HG03159 (cell line): ENCODE measurements around the gene THSD4.
"Not testable (repeated sequence)": the region's sequence is repeated elsewhere in the genome, so short reads cannot be mapped to it uniquely, and the experiment has no call there.

Experiments used
- ATAC-seq: cut with Tn5 transposase; IDR thresholded peaks from one replicate; pipeline ENCODE4 v1.9.1; 2021; ENCODE audit warnings: mild to moderate bottlenecking, moderate library complexity; ENCODE audit not compliant: unreplicated experiment

Gene THSD4

DNA sequence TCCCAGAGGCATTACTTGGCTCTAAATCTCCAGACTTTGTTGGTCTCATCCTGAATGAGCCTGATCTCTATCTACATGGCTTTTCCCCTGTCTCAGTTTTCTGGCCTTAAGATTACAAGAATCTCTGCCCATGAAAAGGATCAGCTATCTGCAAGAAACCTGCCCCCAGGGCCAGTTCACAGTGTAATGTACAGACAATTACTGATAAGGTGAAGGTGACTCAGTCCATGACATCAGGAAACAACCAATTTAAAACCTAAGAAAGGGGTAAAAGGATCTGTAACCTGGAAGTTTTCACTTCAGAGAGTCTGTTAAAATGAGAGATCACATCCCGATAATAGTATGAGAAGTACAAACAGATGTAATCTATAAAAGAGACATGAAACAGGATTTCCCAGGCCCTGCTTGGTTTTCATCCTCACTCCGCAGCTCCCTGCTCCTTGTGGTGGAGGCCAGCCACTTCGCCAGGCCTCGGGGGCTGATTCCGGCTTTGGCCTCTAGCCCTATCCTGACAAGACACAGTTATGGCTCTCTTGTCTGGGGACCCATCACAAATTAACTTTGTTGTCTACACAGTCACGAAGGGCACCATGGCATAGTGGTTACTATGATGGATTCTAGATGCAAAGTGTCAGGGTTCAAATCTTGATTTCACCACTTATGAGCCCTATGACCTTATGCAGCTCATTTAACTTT lies 136.9 kb downstream of the THSD4 start:
- ATAC-seq, result no peak

DNA sequence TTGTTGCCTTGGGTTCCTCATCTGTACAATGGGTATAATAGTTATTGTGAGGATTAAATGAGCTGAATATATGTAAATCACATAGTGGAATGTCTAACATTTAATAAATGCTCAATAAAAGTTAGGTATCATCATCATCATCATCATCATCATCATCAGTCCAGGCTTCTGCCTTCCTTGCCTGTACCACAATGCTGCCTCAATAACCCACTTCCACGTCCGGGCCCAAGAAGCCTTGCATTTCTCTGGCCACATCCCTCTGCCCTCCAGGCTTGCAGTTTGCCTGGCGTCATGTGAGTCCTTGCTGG lies 137.4 kb downstream of the THSD4 start:
- no peak for ATAC-seq

GRCh38 chr15:71254491-71254890 lies 139.2 kb downstream of the THSD4 start:
- no peak for ATAC-seq

GRCh38 chr15:71256934-71257664 lies 141.8 kb downstream of the THSD4 start:
- ATAC-seq, result no peak

DNA sequence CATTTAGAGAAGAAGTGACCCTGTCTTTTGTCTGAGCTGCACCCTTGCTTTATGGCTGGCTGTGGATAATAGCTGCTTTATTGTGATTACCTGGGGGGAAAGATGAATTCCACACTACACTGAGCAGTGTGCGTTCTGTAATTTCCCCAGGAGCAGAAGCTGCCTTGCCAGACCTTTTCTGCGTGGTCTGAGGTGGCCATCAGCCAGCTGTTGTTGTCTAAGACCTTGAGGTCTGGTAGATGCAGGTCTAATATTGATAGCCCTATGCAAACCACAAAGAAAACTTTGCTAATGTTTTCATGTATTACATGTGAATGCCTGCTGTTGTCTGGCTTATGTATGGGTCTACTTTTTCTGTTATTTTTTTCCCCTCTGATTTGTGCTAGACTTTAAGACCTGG lies 144.6 kb downstream of the THSD4 start:
- no peak for ATAC-seq

DNA sequence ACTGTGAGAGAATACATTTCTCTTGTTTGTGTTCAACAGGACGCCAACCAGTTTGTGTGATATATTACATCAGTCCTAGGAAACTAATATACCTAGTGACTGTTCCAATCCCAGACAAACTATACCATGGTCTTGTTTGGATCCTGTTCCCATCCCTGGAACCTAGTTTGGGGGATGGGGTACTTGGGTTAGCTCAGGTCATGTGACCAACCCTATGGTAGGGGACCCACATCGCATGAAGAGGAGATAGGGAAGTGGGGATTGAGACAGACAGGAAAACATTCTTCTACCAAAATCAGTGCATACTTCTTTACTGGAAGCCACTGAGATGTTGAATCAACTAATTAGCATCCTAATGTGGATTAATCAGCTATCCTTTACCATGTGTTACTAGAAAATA lies 146.1 kb downstream of the THSD4 start:
- ATAC-seq, result no peak

- ATAC-seq, result no peak
Measured at GRCh38 chr15:71261909-71262308, 146.6 kb downstream of the THSD4 start.

GRCh38 chr15:71262599-71262998 lies 147.3 kb downstream of the THSD4 start:
- no peak for ATAC-seq

DNA sequence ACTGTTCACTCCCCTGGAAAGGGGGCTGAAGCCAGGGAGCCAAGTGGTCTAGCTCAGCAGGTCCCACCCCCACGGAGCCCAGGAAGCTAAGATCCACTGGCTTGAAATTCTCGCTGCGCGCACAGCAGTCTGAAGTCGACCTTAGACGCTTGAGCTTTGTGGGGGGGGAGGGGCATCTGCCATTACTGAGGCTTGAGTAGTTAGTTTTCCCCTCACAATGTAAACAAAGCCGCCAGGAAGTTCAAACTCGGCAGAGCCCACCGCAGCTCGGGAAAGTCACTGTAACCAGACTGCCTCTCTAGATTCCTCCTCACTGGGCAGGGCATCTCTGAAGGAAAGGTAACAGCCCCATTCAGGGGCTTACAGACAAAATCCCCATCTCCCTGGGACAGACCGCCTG lies 150.3 kb downstream of the THSD4 start:
- not testable (repeated sequence) for ATAC-seq

DNA sequence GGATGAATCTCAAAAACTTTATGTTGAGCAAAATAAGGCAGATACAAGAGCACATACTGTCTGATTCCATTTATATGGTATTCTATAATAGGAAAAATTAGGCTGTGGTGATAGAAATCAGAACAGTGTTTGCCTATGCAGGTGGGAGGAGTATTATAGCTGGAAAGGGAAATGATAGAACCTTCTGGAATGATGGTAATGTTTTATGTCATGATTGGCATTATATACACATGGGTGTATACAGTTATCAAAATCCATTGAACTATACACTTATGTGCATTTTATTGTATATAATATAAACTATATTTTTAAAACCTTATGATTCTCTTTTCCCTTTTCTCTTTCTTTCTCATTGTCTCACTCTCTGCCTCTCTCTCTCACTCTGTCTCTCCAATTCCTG lies 156.1 kb downstream of the THSD4 start:
- no peak for ATAC-seq

GRCh38 chr15:71272932-71273331 lies 157.7 kb downstream of the THSD4 start:
- no peak for ATAC-seq

- ATAC-seq, result no peak
Measured at GRCh38 chr15:71273731-71274447, 158.6 kb downstream of the THSD4 start.

DNA sequence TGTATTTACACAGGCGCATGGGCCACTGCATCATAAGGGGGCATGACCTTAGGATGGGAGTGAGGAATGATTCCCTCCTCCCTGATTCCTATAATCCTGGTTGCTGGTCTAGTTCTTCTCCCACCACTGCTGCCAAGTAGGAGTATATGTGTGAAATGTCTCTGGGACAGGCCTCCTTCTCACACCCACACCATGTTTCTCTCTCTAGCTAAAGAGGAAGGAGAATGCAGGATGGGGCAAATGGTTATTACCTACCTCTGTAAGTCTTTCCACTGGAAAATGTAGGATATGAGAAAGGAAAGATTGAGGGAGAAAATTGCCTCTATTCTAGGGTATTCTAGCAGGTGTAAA lies 159.2 kb downstream of the THSD4 start:
- ATAC-seq, result no peak

DNA sequence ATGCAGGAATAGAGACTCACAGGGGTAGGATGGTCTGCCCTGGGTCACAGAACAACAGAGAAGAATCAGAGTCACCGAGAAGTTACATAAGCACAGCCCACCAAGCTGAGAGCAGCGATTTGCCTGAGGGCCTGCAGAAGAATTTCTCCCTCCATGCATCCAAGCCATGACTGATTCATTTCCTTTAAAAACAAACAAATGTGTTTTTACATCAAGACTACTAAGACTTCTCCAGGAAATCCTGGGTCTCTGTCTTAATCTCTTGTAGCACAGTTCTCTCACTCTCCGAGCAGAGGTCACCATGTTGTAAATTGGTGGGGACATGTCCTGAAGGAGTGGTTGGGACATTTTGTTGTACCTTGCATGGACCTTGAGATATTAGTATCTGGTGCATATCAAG lies 159.8 kb downstream of the THSD4 start:
- no peak for ATAC-seq

GRCh38 chr15:71275566-71276335 lies 160.5 kb downstream of the THSD4 start:
- no peak for ATAC-seq

DNA sequence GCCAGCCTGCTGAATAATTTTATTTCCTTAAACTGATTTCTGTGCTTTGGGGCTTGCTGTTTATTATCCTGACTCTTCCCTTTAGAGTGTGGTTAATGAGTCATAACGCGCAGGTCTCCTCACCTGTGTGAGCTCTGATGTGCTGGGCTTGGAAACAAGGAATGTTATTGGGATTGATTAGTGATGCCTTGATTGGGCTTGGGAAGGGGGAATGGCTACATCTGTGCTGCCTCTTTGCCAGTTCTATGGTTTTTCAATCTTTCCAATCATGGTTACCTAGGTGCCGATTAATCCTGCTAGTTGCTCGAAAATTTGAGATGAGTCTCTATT lies 161.0 kb downstream of the THSD4 start:
- ATAC-seq, result no peak

GRCh38 chr15:71278989-71279756 lies 163.9 kb downstream of the THSD4 start:
- no peak for ATAC-seq

DNA sequence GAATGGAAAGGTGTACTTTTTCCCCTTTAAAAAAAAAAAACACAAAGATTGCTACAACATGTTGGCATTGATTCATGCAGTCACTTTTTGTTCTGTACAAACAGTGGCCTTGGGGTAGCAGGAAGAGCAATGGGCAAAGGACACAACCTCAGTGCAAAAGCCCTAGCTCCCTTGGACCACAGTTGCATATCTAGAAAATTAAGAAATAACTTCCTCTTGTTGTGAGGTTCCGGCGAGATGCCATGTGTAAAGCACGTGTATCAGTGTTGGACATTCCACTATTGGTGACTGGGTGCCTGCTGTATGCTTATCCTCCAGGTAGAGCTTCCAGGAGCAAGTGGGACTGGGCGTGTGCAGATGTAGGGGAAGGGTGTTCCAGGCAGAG lies 164.5 kb downstream of the THSD4 start:
- no peak for ATAC-seq

DNA sequence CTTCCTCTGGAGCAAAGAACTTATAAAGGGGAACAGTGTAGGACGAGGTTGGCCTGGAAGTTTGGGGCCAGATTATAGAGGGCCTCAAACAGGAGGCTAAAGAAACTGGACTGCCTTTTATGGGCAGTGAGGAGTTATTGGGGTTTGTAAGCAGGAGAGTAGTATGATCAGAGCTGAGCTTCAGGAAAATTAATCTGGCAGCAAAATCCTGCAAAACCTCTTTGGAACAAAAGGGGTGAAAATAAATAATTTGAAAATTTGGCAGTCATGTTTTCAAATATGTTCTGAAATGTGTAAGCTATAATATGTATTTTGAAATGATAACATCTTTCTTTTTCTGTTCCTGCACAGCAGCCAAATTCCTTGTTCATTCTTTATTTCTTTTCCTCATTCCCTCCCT lies 164.9 kb downstream of the THSD4 start:
- no peak for ATAC-seq

GRCh38 chr15:71281256-71281655 lies 166.0 kb downstream of the THSD4 start:
- ATAC-seq, result no peak

DNA sequence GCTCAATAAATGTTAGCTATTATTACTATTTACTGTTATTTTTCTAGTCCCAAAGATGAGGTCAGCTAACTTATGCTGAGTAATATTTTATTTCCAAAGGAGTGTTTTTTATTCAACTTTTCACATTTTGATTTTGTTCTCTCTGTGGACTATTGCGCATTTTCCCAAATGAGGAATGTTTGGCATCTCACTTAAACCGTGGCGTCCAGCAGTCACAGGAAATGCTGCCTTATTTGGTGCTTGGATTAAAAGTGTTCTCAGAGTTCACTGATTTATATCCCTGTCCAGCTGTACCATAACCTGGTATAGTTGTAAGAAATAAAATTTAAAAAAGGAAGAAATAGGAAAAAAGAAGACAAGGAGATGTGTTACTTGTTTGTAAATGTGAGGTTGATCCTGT lies 166.8 kb downstream of the THSD4 start:
- ATAC-seq, result no peak
